A549 (cell line): ENCODE data around the gene ADAP2. TPM values are rescaled to one million over a fixed set of nuclear protein-coding genes. Genes with fewer than 3 reads are reported as not detected.
"Not testable (repeated sequence)": the region's sequence is repeated elsewhere in the genome, so short reads cannot be mapped to it uniquely, and the experiment has no call there.

Experiments
- ATAC-seq, 2 experiments: fragments of 200-7000 bp in 1 of 2; fragments of >200 bp in 1 of 2; cut with Nextera tagmentation in 1 of 2; cut with Tn5 transposase in 1 of 2; 3 replicates each; pipeline versions ENCODE4 v1.8.0 to v1.9.1; 2018 to 2020; ENCODE audit warnings: mild to moderate bottlenecking in 1 of 2, moderate library complexity in 1 of 2
- CTCF ChIA-PET: fragments of 300-600 bp; sonication (Branson Sonifier 250); formaldehyde crosslinking; extraction: SDS; loops from one replicate; lab custom pipeline; 2021; ENCODE audit warnings: antibody characterized with exemption, inconsistent platforms; lab: Yijun Ruan, JAX
- POLR2A ChIA-PET: fragments of 350-600 bp; formaldehyde crosslinking; extraction: SDS; loops from one replicate; lab custom pipeline; 2021; ENCODE audit warnings: antibody characterized with exemption, inconsistent platforms; lab: Yijun Ruan, JAX
- DNase-seq, 2 experiments: peaks; one replicate each; pipeline versions ENCODE4 v3.0.0 to v3.0.0-alpha.2; 2011 to 2016; ENCODE audit warnings: low read depth in 1 of 2, low spot score in 1 of 2
- FAIRE-seq: peaks from 2 replicates; lab custom pipeline; 2011; peaks lifted over from hg19 to GRCh38; lab: Jason Lieb, UNC
- H3K27ac ChIP-seq, 2 experiments: fragments of >200 bp; sonication (Bioruptor Twin); formaldehyde crosslinking; 3 replicates each; pipeline ENCODE4 v1.5.1; 2016 to 2017
- H3K4me1 ChIP-seq: fragments of >200 bp; sonication (Bioruptor Twin); formaldehyde crosslinking; 3 replicates; pipeline ENCODE4 v1.6.1; 2016
- H3K4me2 ChIP-seq: fragments of >200 bp; sonication (Bioruptor Twin); formaldehyde crosslinking; 3 replicates; pipeline ENCODE4 v1.6.1; 2016
- H3K4me3 ChIP-seq: fragments of >200 bp; sonication (Bioruptor Twin); formaldehyde crosslinking; 3 replicates; pipeline ENCODE4 v1.5.1; 2016
- H3K9me3 ChIP-seq: fragments of >200 bp; sonication (Bioruptor Twin); formaldehyde crosslinking; 3 replicates; pipeline ENCODE4 v1.6.1; 2016
- CBX8 ChIP-seq: fragments of 200-600 bp; sonication (generic); IDR thresholded peaks from 2 replicates; pipeline ENCODE4 v1.6.1; 2016
- CEBPB ChIP-seq, 2 experiments: fragments of >200 bp in 1 of 2; sonication (Bioruptor Twin) in 1 of 2; formaldehyde crosslinking in 1 of 2; IDR thresholded peaks; 2 replicates each; pipeline ENCODE4 v1.6.1; 2012 to 2016
- CHD2 ChIP-seq: fragments of 150-350 bp; IDR thresholded peaks from 2 replicates; pipeline ENCODE4 v1.6.1; 2014; ENCODE audit warnings: low read length; ENCODE audit not compliant: partially characterized antibody
- CTCF ChIP-seq: fragments of >200 bp; sonication (Bioruptor Twin); formaldehyde crosslinking; IDR thresholded peaks from 3 replicates; pipeline ENCODE4 v1.5.1; 2016
- E2F6 ChIP-seq: IDR thresholded peaks from 2 replicates; pipeline ENCODE4 v1.6.1; 2012; ENCODE audit warnings: low read depth, borderline replicate concordance
- EHMT2 ChIP-seq: fragments of 200-600 bp; sonication (generic); IDR thresholded peaks from 2 replicates; pipeline ENCODE4 v1.6.1; 2016; ENCODE audit warnings: antibody characterized with exemption, low read depth, mild to moderate bottlenecking, moderate library complexity
- ESRRA ChIP-seq: fragments of 150-350 bp; IDR thresholded peaks from 2 replicates; pipeline ENCODE4 v1.6.1; 2014; ENCODE audit warnings: mild to moderate bottlenecking, low read length, borderline replicate concordance
- FOXS1 ChIP-seq: fragments of 250-450 bp; sonication (Bioruptor Pico); IDR thresholded peaks from 2 replicates; pipeline ENCODE4 v1.5.0; 2020; ENCODE audit warnings: mild to moderate bottlenecking, moderate library complexity
- KDM5A ChIP-seq: fragments of 200-600 bp; sonication (generic); IDR thresholded peaks from 2 replicates; pipeline ENCODE4 v1.6.1; 2016; ENCODE audit warnings: antibody characterized with exemption, mild to moderate bottlenecking
- NFE2L2 ChIP-seq: fragments of 150-350 bp; conservative IDR thresholded peaks from 2 replicates; pipeline ENCODE4 v1.6.1; 2014; ENCODE audit warnings: low read length
- NPAS2 ChIP-seq: fragments of 250-450 bp; sonication (Bioruptor Pico); IDR thresholded peaks from 2 replicates; pipeline ENCODE4 v1.8.0; 2022; ENCODE audit warnings: mild to moderate bottlenecking, moderate library complexity, borderline replicate concordance
- POLR2A ChIP-seq: IDR thresholded peaks from 2 replicates; pipeline ENCODE4 v1.6.1; 2012; ENCODE audit warnings: mild to moderate bottlenecking, low read length
- POLR2AphosphoS2 ChIP-seq: conservative IDR thresholded peaks from 2 replicates; pipeline ENCODE4 v1.6.1; 2012; ENCODE audit warnings: low read length, improper control_type of control experiment, inconsistent platforms
- RAD21 ChIP-seq, 2 experiments: fragments of >200 bp in 1 of 2; sonication (Bioruptor Twin) in 1 of 2; formaldehyde crosslinking in 1 of 2; IDR thresholded peaks in 1 of 2; conservative IDR thresholded peaks in 1 of 2; 2 replicates in 1 of 2; 3 replicates in 1 of 2; pipeline ENCODE4 v1.6.1; 2012 to 2018; ENCODE audit warnings: inconsistent platforms in 1 of 2
- SMC3 ChIP-seq: fragments of >200 bp; sonication (Bioruptor Twin); formaldehyde crosslinking; IDR thresholded peaks from 3 replicates; pipeline ENCODE4 v1.6.1; 2018; ENCODE audit warnings: inconsistent platforms
- ZSCAN20 ChIP-seq: fragments of 250-450 bp; sonication (Bioruptor Pico); IDR thresholded peaks from 2 replicates; pipeline ENCODE4 v1.8.0; 2022; ENCODE audit warnings: mild to moderate bottlenecking, moderate library complexity
- WGBS: methylation state at CpG from one replicate; pipeline ENCODE4 v1.1.6; 2017; ENCODE audit errors: missing lambda C conversion rate; 5-methylcytosine and 5-hydroxymethylcytosine counted together
- polyA plus RNA-seq, 4 experiments: library from polyadenylated mRNA; depleted of rRNA in 3 of 4; stranded (reverse); fragments of >200 nt; fragmentation: RNase III in 1 of 4; extraction: RNeasy Plus Mini Kit Qiagen cat#74134 plus additional on column Dnase treatment in 1 of 4; gene quantifications; 2 replicates in 3 of 4; 3 replicates in 1 of 4; pipeline ENCODE4 v1.2.3, GENCODE V29; 2011 to 2017

Gene ADAP2
- polyA plus RNA-seq, 2 of the 4 experiments (the other 2 are of a cell fraction), result 3.9 to 4.5 TPM

- ChIA-PET CTCF (interaction anchor here (1.1 to 1.6 kb wide), 2 partner anchors 15 to 617 kb away, joined by 3 to 4 read pairs; no protein-coding TSS in a partner anchor), POLR2A (interaction anchor here (0.7 kb wide), 1 partner anchor 13 kb away, joined by 3 read pairs; the partner anchor contains the start of gene ADAP2)
- no peak overlapping the region for H3K4me3 ChIP-seq
- H3K27ac ChIP-seq, result no peak overlapping the region
- no peak for ATAC-seq
- no peak overlapping the region for H3K4me2 ChIP-seq
- H3K9me3 ChIP-seq, result no peaks in the 10 kb centered on the region
- no peak for TF ChIP-seq EHMT2
- no peak for TF ChIP-seq POLR2A
- no peak for TF ChIP-seq NPAS2
- TF ChIP-seq SMC3, result no peak
- TF ChIP-seq E2F6, result no peak
- TF ChIP-seq KDM5A, result no peak
- no peak for TF ChIP-seq FOXS1 (CRISPR knock-in tag)
- no peak for TF ChIP-seq ESRRA
- 84% methylated on average over 3 of the region's 3 CpGs for WGBS
- FAIRE-seq, result no peak
- peaks cover 11% of the 10 kb centered on the region; the same call in 2 of the 3 replicates for H3K4me1 ChIP-seq
- no peak for DNase-seq
These were observed 12.9 kb upstream of the ADAP2 start for GRCh38 chr17:30908717-30909420.

- H3K4me2 ChIP-seq, H3K4me1 ChIP-seq, H3K9me3 ChIP-seq, H3K27ac ChIP-seq, FAIRE-seq, H3K4me3 ChIP-seq, ATAC-seq, DNase-seq: not testable (repeated sequence)
- WGBS, result 85% methylated on average over 7 of the region's 7 CpGs
- ChIA-PET CTCF (interaction anchor here (0.6 to 1.6 kb wide), 5 partner anchors 12 to 616 kb away, joined by 3 to 4 read pairs (median 3); no protein-coding TSS in a partner anchor), POLR2A (interaction anchor here (0.8 kb wide), 1 partner anchor 18 kb away, joined by 3 read pairs; no protein-coding TSS in a partner anchor)
These were observed 11.6 kb upstream of the ADAP2 start for GRCh38 chr17:30910151-30910550.

GRCh38 chr17:30913955-30914354 is 7.8 kb upstream of the ADAP2 start:
- no peaks in the 10 kb centered on the region for H3K4me1 ChIP-seq
- H3K27ac ChIP-seq, result no peak overlapping the region
- H3K4me2 ChIP-seq, result no peak overlapping the region
- no peak for ATAC-seq
- H3K4me3 ChIP-seq, result no peak overlapping the region
- no peak for DNase-seq
- no peak for FAIRE-seq
- ChIA-PET POLR2A (no interaction called here), CTCF (no interaction called here)
- TF ChIP-seq POLR2AphosphoS2 (no peak), ZSCAN20 (CRISPR knock-in tag) (no peak), CTCF (0 out of 3 replicates have a peak, but pooled peaks have one; percentile 8), CHD2 (no peak), RAD21 (conservative IDR thresholded peaks at IDR 0.05 in 1 of 2, IDR thresholded peaks at IDR 0.05 in 1 of 2) (0 out of 5 replicates have a peak, but pooled peaks of 1 of the 2 experiments have one; percentile 12), NFE2L2 (no peak), CEBPB (IDR thresholded peaks at IDR 0.05) (no peak), CBX8 (no peak)
- no peaks in the 10 kb centered on the region for H3K9me3 ChIP-seq
